ENCODE data around the gene LSMEM2.
"Not testable (repeated sequence)": the region's sequence is repeated elsewhere in the genome, so short reads cannot be mapped to it uniquely, and the experiment has no call there.

LSMEM2 gene

DNA sequence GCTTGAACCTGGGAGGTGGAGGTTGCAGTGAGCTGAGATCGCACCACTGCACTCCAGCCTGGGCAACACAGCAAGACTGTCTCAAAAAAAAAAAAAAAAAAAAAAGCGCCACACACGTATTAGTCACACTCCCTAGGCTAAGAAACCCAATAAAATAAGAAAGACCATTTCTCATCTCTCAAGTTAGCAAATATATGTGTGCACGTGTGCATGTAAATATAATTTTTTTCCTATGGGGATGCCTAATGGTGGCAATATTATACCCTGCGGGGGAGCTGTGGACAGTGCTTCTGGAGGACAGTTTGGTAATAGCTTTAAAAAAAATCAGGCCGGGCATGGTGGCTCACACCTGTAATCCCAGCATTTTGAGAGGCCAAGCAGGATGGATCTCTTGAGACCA is 5.2 kb downstream of the LSMEM2 start:
- DNase-seq = not testable (repeated sequence)

DNA sequence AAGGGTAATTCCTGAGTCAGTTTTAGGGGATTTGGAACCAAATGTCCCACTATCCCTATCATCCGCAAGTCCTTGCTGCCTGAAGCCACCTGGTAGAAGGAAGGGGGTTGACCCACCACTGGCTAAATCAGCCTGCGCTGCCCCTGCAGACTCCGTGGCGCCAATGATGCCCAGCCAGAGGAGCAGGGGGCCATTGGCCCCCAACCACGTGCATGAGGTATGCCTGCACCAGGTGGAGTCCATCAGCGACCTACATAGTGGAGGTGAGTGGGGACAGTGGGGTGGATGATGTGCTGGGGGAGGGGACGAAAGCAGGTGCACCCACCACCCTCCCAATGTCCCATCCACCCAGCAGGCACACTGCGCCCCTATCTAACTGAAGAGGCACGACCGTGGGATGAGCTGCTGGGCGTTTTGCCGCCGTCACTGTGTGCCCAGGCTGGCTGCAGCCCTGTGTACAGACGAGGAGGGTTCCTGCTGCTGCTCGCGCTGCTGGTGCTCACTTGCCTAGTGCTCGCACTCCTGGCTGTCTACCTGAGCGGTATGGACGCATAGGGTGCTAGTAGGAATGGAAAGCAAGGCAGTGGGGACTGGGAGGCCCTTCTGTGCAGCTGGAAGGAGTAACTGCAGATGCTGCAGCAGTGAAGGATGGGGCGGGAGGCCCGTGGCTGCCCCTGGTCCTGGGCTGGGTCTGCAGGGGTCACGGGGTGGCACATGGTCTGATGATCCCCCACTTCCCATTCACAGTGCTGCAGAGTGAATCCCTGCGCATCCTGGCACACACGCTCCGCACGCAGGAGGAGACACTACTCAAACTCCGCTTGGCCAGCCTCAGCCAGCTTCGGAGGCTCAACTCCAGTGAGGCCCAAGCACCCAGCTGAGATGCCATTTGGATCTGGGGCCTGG is 7.7 kb downstream of the LSMEM2 start:
- DNase-seq = no peak

DNA sequence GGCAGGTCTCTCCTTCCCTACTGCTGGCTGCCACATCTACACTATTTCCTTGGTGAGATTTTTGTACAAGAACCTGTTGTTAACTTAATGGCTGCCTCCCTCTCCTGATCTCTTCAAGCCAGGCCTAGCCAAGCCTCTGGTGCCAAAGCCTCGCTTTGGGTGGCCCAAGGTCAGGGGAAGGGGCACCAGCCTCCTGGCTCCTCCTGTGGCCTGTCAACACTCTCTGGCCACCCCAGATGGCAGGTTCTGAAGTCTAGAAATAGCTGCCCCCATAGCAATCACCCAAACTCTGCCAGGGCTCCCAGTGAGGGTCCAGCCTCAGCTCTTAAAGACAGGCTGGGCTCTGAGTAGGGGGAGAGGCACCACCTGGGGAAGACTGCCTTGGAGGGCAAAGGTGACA is 8.4 kb downstream of the LSMEM2 start:
- DNase-seq = no peak

DNA sequence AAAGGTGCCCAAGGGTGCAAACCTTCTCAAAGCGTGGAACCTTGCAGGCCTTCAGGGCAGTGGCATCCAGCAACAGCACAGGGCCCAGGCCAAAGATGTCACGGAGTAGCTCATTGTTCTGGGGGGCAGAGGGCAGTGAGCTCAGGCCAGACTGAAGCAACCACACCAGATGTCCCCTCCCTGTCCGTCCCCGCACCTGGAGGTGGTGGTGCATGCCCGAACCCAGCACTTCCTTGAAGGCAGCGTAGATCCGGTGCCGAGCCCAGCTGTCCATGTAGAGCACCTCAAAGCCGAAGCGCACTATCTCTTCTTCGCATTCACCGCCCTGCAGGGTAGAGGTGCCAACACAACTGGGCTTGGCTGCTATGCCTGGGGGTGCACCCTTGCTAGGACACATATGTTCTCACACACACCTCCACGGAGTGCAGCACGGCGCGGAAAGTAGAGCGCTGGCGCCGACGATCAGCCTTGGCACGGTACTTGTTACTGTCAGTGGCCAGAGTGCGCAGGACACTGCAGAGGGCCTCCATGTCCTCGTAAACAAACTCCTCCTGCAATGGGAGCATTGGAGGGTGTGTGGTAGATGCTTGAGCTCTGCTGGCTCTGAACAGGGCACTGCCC is 9.6 kb downstream of the LSMEM2 start:
- DNase-seq = no peak

DNA sequence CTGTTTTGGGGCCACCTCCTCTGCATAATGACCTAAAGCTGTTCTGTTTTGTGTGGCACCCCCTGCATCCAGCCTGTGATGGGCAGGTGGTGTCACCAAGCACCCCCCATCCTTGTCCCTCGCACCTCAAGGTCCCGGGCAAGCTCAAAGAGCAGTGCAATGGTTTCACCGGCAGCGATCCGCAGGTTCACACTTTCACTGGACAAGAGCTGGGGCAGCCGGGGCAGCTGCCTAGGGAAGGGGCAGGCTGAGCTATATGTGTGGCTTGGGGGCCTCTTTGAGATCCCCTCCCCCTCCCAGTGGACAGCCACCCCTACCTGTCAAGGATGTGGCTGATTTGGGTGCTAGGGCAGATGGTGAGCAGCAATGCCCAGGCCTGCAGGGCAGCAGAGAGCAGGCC is 10.2 kb downstream of the LSMEM2 start:
- no peak for DNase-seq

DNA sequence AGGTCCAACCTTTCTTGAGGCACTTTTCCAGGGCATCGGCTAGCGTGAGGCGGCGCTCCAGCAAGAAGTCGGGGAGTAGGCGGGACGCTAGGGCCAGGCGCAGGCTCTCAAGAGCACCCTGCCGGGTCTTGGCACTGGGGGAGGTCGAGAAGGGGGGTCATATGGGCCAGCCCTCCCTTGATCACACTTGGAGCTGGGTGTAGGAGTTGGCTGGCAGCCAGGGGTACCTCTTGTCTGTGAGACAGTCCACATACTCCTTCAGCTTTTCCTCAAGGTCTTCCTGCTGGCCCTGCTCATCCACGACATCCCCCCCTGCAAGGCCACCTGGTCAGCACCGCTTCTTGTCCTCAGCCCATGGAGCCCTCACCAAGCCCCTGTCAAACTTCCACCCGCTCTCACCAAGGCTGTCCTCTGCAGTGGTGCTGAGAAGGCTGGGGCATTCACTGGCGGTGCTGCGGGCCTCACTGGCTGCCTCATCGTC is 11.3 kb downstream of the LSMEM2 start:
- no peak for DNase-seq

DNA sequence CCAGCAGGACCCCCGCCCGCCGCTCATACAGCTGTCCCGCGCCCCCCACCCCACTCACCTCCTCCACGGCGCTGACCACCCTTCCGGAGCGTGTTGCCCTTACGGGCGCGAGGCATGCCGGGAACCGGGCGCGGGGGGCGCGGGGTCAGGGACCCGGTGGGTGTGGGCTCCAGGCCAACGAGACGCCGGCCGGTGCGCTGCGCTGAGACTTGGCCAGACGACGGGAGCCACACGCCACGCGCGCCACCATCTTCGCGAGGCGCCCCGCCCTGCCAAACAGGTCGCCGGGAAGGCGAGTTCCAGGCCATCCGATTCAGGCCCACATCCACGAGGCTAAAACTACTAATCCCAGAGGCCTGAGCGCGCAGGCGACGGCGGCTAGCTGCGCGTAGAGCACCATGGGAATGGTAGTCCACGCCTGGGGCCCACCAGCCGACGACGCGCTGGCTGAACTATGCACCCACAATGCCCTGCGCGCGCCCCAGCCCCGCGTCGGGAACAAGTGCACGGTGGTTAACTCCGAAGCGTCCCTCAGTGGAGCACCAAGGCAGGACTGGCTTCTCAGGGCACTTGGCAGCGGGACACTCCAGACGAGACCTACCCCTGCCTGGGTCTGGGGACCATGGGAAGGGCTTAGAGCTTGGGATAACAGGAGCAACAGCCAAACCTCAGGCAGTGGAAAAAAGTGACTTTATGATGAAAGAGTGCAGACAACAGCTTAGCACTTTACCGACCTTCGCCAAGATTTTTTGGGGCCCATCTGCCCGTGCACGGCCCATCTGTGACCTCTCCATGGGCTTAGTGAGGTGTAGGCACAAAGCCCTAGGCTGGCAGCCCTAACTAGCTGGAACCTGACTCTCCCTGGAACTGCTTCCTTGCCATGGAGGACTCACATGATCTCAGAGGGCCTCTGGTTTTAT is 13.5 kb downstream of the LSMEM2 start, which contains the start of gene IFRD2:
Gene IFRD2 (minus strand): TSS at position 271 of the 920 bp plus-strand sequence. CDS start 155 bp downstream, at position 116.
- peak; percentile 90 to 98 (median 94) for DNase-seq

DNA sequence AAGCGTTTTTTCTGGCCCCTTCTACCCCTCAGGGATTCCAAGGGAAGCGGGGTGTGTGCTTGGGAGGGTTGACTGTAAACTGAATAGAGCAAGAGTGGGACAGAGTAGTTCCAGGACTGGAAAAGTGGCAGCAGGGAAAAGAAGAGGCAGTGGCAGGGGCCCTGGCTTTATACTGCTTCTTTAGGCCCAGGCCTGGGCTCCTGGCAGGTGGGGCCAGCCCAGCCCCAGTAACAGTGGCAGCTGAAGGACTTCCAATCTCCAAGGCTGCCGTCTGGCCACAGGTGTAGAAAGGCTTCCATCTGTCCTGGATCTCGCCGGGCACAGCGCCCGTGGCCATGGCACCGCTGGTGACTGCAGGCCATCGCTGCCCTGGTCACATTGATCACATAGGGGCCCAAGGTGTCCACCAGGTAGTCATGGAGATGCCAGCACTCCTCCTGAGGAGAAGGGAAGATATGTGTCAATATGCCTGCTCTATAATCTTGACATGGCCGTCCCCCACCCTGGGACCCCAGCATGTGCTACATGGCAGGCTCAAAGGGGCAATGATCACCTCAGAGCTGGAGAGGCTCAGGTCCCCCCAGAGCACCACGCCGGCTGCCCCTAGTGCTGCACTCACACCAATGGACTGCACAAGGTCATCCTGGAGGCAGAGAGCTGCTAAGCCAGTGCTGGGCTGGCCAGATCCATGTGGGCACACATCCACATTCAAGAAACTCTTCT is 14.4 kb downstream of the LSMEM2 start:
- DNase-seq = no peak

DNA sequence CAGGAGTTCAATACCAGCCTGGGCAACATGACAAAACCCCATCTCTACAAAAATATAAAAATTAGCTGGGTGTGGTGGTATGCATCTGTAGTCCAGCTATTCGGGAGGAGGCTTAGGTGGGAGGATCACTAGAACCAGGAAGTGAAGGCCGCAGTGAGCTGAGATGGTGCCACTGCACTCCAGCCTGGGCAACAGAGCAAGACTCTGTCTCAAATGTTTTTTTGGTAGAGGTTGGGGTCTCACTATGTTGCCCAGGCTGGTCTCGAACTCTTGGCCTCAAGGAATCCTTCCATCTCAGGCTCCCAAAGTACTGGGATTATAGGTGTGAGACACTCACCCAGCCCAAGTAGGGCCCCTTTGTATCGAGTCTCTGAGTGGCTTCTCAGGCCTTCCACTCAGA is 15.2 kb downstream of the LSMEM2 start:
- no peak for DNase-seq

DNA sequence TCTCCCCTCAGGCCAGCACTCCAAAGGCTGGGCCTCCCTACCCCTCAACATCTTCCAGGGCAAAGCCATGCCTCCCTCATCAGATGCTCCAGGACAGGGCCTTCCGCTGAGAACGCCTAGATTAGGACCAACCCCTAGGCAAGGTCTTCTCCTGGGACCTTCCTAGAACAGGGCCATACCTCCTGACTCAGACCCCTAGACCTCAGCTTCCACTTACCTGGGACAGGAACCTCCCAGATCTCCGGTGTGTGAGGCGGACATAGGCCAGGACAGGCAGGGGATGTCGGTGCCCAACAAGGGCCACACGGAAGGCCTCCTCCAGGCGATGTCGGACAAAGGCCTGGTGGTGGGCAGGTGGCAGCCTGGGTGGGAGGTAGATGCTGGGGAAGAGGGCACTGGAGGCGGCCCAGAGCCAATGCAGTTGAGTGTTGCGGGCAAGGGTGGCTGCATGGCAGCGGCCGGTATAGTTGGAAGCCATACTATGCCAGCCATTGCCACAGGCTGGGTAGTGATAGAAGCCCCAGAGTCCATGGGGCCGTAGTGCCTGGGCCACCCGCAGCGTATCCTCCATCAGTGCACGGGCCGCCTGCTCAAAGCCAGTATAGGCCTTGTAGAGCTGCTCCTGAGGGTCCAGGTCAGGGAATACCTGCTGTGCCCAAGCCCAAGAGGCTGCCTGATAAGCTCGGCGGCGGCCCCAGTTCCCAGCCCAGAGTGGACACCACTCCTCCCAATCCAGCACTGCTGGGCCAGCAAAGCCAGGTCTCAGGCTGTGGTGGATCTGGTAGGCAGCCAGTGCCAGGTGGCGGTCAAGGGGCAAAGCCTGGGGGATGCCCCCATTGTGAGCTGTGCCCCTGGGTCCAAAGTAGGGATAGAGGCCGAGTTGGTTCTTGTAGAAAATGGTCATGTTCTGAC is 15.9 kb downstream of the LSMEM2 start:
- DNase-seq = no peak

DNA sequence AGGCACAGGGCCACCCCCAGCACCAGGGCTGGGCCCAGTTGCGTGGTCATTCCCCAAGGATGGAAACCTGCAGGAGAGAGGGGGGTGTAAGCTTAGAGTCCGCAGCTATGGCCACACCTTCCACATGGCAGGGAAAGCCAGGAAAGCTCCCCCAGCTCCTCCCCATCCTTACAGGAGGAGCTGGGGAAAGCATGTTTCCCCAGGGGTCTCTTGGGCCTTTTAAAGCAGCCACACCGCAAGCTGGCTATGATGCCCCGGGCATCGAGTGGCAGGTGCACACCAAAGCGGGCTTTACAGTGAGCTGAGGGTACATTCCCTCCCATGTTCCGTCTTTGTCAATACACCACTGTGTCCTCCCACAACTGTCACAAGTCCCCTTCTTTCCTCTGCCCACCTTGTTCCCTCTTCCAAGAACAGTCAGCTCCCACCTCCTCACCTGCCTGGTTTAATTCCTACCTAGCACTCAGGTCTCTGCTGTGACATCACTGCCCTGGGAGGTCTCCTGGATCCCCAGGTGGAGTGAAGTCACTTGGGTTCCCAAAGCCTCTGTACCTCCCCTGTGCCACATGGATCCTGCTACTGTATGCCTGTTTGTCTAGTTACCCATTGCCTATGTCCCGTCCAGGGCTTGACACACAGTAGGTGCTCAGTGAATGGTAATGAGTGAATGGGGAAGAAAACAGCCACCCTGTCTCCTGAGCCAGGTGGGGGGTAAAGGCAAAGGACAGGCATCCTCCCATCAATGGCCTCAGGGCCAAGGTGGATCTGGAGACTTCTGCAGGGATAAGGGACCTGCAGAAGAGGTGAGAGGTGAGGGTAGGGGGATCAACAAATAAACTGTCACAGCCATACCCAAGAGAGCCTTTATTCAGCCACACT is 16.9 kb downstream of the LSMEM2 start:
- DNase-seq = no peak

DNA sequence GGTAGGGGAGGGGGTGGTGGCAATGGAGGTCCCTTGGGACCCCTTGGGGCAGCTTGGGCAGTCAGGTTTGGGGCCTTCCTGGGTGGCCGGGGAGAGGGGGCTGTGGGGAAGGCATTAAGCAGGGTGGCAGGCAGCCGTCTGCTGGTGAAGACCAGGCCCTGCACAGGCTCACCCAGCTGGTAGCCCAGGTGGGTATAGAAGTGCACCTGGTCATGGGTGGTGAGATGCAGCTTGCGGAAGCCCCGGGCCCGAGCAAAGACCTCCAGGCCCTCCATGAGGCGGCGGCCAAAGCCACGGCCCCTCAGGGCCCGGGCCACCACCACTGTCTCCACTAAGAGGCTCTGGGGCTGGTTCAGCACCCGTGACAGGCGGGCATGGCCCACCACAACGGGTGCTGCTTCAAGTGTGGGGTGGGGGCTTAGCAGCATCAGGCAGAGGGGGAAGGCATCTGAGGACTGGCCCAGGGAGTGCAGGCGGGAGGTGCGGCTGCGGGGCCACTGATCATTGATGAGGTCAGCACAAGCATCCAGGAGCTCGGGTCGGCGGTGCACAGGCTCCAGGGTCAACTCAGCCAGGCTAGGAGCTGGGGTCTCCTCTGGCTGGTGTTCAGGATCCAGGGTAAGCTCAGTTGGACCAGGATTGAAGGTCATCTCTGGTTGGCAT is 18.0 kb downstream of the LSMEM2 start:
- no peak for DNase-seq

DNA sequence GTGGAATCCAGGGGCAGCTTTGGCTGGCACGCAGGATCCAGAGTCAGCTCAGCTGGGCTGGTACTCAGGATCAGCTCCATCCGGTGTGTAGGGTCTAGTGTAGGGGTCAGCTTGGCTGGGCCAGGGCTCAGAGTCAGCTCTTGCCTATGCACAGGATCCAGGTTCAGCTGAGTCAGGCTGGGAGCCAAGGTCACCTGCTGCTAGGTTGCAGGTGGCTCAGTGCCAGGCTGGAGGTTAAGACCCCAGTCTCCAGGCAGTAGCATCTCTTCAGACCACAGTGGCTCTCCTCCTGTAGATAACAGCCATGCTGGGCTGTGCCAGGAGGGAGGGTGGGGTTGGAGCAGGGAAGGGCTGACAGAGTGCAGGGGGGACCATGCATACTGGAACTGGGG is 18.5 kb downstream of the LSMEM2 start:
- DNase-seq = no peak

DNA sequence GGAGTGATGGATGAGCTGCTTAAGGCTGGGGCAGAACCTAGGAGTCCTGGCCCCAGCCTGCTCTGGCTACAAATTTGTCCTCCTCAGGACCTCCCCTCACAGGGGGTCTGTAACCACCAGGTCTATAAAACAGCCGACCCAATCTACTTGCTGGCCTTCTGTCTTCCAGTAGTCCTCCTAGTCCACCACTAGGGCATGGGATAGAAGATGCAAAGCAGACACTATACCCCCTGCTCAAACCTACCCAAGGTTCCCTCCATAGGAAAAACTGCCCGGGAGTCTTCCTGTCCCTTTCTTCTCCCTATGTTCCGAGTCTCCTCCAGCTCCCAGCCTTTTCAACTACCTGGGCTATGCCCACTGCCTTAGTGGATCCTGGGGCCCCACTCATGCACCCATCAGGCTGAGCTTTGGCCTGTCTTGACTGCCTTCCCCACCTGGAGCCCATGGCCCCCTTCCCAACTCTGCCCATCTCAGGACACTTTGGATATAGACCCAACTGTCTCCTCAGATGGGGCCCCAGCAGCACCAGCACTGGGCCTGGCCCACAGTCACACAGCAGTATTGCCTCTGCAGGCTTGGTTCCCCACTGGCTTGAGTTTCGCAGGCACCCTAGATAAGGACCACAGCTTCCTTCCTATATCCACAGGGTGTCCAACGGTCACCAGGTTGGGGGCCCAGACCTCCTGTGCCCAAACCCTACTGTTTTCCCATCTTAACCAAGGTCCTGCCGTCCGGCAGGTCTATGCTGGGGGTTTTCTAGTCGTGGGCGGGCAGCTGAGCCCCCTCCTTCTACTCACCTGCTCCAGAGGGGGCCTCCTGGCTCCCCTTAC is 19.2 kb downstream of the LSMEM2 start:
- DNase-seq = peak in 1 of 5 donors; percentile 36

DNA sequence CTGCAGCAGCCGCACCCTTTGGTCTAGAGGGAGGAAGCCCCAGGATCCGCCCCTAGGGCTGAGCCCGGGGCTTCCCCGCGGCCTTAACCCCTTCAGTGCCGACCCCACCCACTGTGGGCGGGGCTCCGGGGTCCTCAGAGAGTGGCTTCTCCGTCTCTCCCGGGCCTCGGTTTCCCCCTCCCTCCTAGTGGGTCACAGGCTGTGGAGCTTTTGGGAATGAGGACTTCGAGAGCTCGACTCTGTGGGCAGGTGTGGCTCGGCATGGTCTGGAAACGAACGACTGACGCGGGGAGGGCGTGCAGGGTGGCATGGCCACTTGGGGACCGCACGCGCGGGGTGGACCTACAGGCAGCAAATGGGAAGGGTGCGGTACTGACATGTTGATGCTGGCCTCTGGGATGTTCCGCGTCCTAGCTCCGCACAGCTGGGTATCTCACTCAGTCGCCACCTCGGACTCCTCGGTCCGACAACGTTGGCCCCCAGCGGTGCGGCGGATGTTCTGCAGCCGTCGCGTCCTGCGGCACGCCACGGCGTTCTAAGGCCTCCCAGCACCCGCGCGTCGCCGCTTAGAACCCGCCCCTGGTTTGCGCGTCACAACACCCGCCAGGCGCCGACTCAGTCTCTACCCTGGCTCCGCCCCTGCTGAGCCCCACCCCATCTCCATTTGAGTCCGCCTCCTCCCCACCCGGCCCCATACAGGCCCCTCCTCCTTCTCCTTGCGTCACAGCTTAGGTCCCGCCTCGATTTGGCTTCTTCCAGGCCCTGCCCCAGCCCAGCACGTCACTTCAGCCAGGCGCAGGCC is 20.1 kb downstream of the LSMEM2 start, which contains the start of the genes HYAL3 and NAA80:
Gene HYAL3 (minus strand): TSS at position 570 of the 802 bp plus-strand sequence. CDS start 3,803 bp downstream, outside the sequence.
Gene NAA80 (minus strand): TSS at position 570 of the 802 bp plus-strand sequence. CDS start 1,942 bp downstream, outside the sequence.
- DNase-seq = peak; percentile 98 to 99 (median 99)

DNA sequence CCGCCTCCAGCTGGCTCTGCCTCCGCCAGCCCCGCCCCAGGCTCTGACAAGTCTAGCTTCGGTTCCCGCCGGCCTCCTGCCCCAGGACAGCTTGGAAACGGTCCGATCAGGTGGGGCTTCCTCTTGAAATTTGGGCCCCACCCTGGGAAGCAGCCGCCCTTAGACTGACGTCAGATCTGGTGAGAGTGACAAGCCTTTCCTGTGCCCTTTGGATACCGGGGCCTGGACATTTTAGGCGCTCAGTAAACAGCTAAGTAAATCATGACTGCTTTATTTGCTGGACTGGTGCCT is 20.7 kb downstream of the LSMEM2 start:
- DNase-seq = no peak

DNA sequence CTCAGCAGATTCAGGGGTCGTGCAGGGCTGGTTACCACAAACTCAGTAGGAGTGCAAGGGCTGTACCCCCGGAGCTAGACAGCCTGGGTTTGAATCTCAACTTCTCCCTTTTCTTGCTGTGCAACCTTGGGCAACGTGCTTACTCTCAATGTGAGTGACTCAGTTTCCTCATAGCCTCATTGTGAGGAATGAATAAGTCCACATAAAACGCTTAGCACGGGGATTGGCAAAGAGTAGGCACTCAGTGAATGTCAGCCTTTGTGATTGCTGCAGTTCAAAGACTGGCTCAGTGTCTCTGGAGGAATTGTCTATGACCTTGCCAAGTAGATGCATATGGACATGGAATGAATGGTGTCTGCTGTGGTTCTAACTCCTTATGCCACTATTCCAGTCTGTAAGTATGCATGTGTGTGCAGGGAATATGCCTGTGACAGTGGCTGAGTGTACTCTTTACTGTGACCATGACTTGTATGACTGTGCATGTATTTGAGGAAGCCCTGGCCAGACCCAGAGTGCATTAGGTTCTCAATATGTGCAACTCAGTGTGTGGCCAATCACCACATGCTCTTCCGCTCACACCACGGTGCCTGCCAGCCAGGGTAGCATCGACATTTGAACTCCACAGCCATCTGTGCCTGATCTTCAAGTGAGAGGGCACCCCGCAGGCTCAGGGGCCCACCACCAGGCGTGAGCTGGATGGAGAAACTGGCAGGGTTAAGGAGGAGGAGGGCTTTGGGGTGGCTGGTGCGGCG is 21.2 kb downstream of the LSMEM2 start:
- DNase-seq = peak in 1 of 5 donors; percentile 36
